Common myeloid progenitor, CD34-positive (primary cell): ENCODE data around the gene RNF215.

Source experiments
- CTCF ChIA-PET: fragments of 350-600 bp; sonication (Branson Sonifier 250); formaldehyde crosslinking; loops from one replicate; lab custom pipeline; 2021; ENCODE audit warnings: antibody characterized with exemption; lab: Charles Lee
- POLR2A ChIA-PET: fragments of 350-600 bp; sonication (Branson Sonifier 250); formaldehyde crosslinking; loops from one replicate; lab custom pipeline; 2021; ENCODE audit warnings: antibody characterized with exemption; lab: Charles Lee
- DNase-seq, 3 donors: peaks; one replicate each; pipeline versions ENCODE4 v3.0.0 to v3.0.0-alpha.2; 2013
- H3K27ac ChIP-seq, 2 experiments: 1 replicate in 1 of 2; 2 replicates in 1 of 2; pipeline ENCODE4 v1.7.0; 2013; ENCODE audit warnings: inconsistent platforms in 2 of 2, low read length in 2 of 2, mild to moderate bottlenecking in 2 of 2, low read depth in 1 of 2, moderate library complexity in 1 of 2; ENCODE audit not compliant: severe bottlenecking in 2 of 2, insufficient read depth in 1 of 2, poor library complexity in 1 of 2
- H3K27me3 ChIP-seq, 5 experiments: replicated peaks in 2 of 5; 1 replicate in 3 of 5; 2 replicates in 2 of 5; pipeline versions ENCODE4 v1.6.1 to v1.7.0; 2013; ENCODE audit warnings: low read length in 4 of 5, mild to moderate bottlenecking in 2 of 5, moderate library complexity in 2 of 5, inconsistent platforms in 1 of 5; ENCODE audit not compliant: insufficient read depth in 5 of 5, control insufficient read depth in 4 of 5
- H3K36me3 ChIP-seq, 4 experiments: 1 replicate in 2 of 4; 2 replicates in 2 of 4; pipeline versions ENCODE4 v1.6.1 to v1.7.0; 2013; ENCODE audit warnings: low read length in 3 of 4, control low read depth in 1 of 4, mild to moderate bottlenecking in 1 of 4; ENCODE audit not compliant: control insufficient read depth in 4 of 4, insufficient read depth in 4 of 4
- H3K4me1 ChIP-seq, 4 experiments: 1 replicate in 3 of 4; 2 replicates in 1 of 4; pipeline versions ENCODE4 v1.6.1 to v1.7.1; 2013; ENCODE audit warnings: low read length in 3 of 4, mild to moderate bottlenecking in 3 of 4, control low read depth in 1 of 4, inconsistent platforms in 1 of 4, moderate library complexity in 1 of 4; ENCODE audit not compliant: control insufficient read depth in 4 of 4, insufficient read depth in 4 of 4; ENCODE audit errors: control extremely low read depth in 1 of 4
- H3K4me3 ChIP-seq, 7 experiments: 1 replicate in 4 of 7; 2 replicates in 3 of 7; pipeline versions ENCODE4 v1.5.1 to v1.7.0; 2013; ENCODE audit warnings: mild to moderate bottlenecking in 7 of 7, low read length in 6 of 7, moderate library complexity in 6 of 7, inconsistent platforms in 2 of 7, low read depth in 2 of 7, control low read depth in 1 of 7; ENCODE audit not compliant: insufficient read depth in 4 of 7, control insufficient read depth in 1 of 7; ENCODE audit errors: extremely low read depth in 1 of 7
- H3K9me3 ChIP-seq, 5 experiments: 1 replicate in 4 of 5; 2 replicates in 1 of 5; pipeline versions ENCODE4 v1.6.1 to v1.7.1; 2013; ENCODE audit warnings: low read length in 4 of 5, mild to moderate bottlenecking in 2 of 5, inconsistent platforms in 1 of 5, low read depth in 1 of 5, moderate library complexity in 1 of 5; ENCODE audit not compliant: control insufficient read depth in 4 of 5, insufficient read depth in 2 of 5; ENCODE audit errors: control extremely low read depth in 1 of 5
- WGBS: methylation state at CpG from one replicate; pipeline ENCODE4 v1.1.5; 2013; ENCODE audit not compliant: insufficient coverage; 5-methylcytosine and 5-hydroxymethylcytosine counted together

RNF215 gene

GRCh38 chr22:30413745-30414524 is 26.7 kb upstream of the RNF215 start:
- WGBS: 95% methylated on average over 2 of the region's 5 CpGs
- no peak overlapping the region for H3K4me3 ChIP-seq
- H3K27me3 ChIP-seq: no peaks in the 10 kb centered on the region
- H3K27ac ChIP-seq: no peak overlapping the region
- H3K9me3 ChIP-seq: no peaks in the 10 kb centered on the region
- ChIA-PET POLR2A (no interaction called here), CTCF (interaction anchor here (0.9 to 6.8 kb wide), 4 partner anchors 10 to 306 kb away, joined by 3 to 42 read pairs (median 4); partner anchors contain the start of gene MTFP1)
- peaks cover 0 to 2% (median under 1%) of the 10 kb centered on the region in 4 experiments for H3K4me1 ChIP-seq
- H3K36me3 ChIP-seq: peaks cover 2 to 28% (median 10%) of the 10 kb centered on the region in 4 experiments
- DNase-seq: no peak

GRCh38 chr22:30413001-30413400 is 25.8 kb upstream of the RNF215 start:
- Histone ChIP-seq H3K36me3 (peaks cover 2 to 20% (median 8%) of the 10 kb centered on the region in 4 experiments), H3K4me3 (no peak overlapping the region), H3K9me3 (no peaks in the 10 kb centered on the region), H3K4me1 (peaks cover 0 to 7% (median 3%) of the 10 kb centered on the region in 4 experiments), H3K27me3 (no peaks in the 10 kb centered on the region), H3K27ac (no peak overlapping the region)
- POLR2A ChIA-PET: no interaction called here
- no peak for DNase-seq
- 98% methylated on average over 4 of the region's 4 CpGs for WGBS
- CTCF ChIA-PET: interaction anchor here (1.1 to 6.8 kb wide), 4 partner anchors 11 to 125 kb away, joined by 3 to 42 read pairs (median 3); partner anchors contain the start of gene MTFP1

GRCh38 chr22:30411780-30412179 is 24.6 kb upstream of the RNF215 start:
- 100% methylated on average over 2 of the region's 3 CpGs for WGBS
- ChIA-PET POLR2A (no interaction called here), CTCF (interaction anchor here (0.9 to 6.8 kb wide), 6 partner anchors 12 to 124 kb away, joined by 3 to 42 read pairs (median 8); partner anchors contain the start of gene MTFP1)
- Histone ChIP-seq H3K4me3 (no peak overlapping the region), H3K27ac (no peak overlapping the region), H3K4me1 (peaks cover 0 to 7% (median 3%) of the 10 kb centered on the region in 4 experiments), H3K36me3 (peaks cover 2 to 16% (median 6%) of the 10 kb centered on the region in 4 experiments), H3K27me3 (no peaks in the 10 kb centered on the region), H3K9me3 (no peaks in the 10 kb centered on the region)
- no peak for DNase-seq

- ChIA-PET POLR2A (no interaction called here), CTCF (interaction anchor here (1.6 kb wide), 1 partner anchor 37 kb away, joined by 4 read pairs; no protein-coding TSS in a partner anchor)
- peaks cover 0 to 2% (median 0%) of the 10 kb centered on the region in 4 experiments for H3K36me3 ChIP-seq
- no peak overlapping the region for H3K27ac ChIP-seq
- no peak overlapping the region for H3K4me3 ChIP-seq
- H3K4me1 ChIP-seq: peaks cover 0 to 7% (median 3%) of the 10 kb centered on the region in 4 experiments
- H3K27me3 ChIP-seq: no peaks in the 10 kb centered on the region
- peak in 2 of 3 donors; percentile 19 to 38 for DNase-seq
- no peaks in the 10 kb centered on the region for H3K9me3 ChIP-seq
- WGBS: 83% methylated on average over 13 of the region's 13 CpGs
Measured at GRCh38 chr22:30408388-30409102, 21.3 kb upstream of the RNF215 start.

GRCh38 chr22:30406400-30406799 is 19.2 kb upstream of the RNF215 start:
- peaks cover 0 to 2% (median 0%) of the 10 kb centered on the region in 4 experiments for H3K36me3 ChIP-seq
- peaks cover 0 to 18% (median 3%) of the 10 kb centered on the region in 4 experiments for H3K4me1 ChIP-seq
- no peaks in the 10 kb centered on the region for H3K27me3 ChIP-seq
- no peak for DNase-seq
- ChIA-PET CTCF (interaction anchor here (0.8 to 2.1 kb wide), 2 partner anchors 15 kb away, joined by 5 to 13 read pairs; no protein-coding TSS in a partner anchor), POLR2A (no interaction called here)
- no peak overlapping the region for H3K27ac ChIP-seq
- WGBS: 89% methylated on average over 5 of the region's 6 CpGs
- H3K9me3 ChIP-seq: no peaks in the 10 kb centered on the region
- H3K4me3 ChIP-seq: no peak overlapping the region

GRCh38 chr22:30405731-30406130 is 18.5 kb upstream of the RNF215 start:
- H3K9me3 ChIP-seq: no peaks in the 10 kb centered on the region
- ChIA-PET CTCF (interaction anchor here (2.1 kb wide), 1 partner anchor 14 kb away, joined by 13 read pairs; no protein-coding TSS in a partner anchor), POLR2A (no interaction called here)
- peaks cover 0 to 2% (median 0%) of the 10 kb centered on the region in 4 experiments for H3K36me3 ChIP-seq
- H3K27ac ChIP-seq: no peak overlapping the region
- H3K4me1 ChIP-seq: peaks cover 0 to 18% (median 3%) of the 10 kb centered on the region in 4 experiments
- no peak for DNase-seq
- 100% methylated on average over 1 of the region's 4 CpGs for WGBS
- H3K4me3 ChIP-seq: no peak overlapping the region
- H3K27me3 ChIP-seq: no peaks in the 10 kb centered on the region
